ENCODE measurements around the gene LMBRD2. TPM values are rescaled to one million over a fixed set of nuclear protein-coding genes. Genes with fewer than 3 reads are reported as not detected.
A peak's percentile ranks its signal among the peaks of the same experiment; 100 is the strongest.

Gene LMBRD2
- total and polyA plus RNA-seq, 9 of the 15 experiments (the other 6 are each of a cell fraction or from before 2014, with no cell fraction given): 2.1 to 24.2 (median 10.6) TPM

GRCh38 chr5:36151434-36152323 is at the start of gene LMBRD2, which contains the start of gene SKP2 (continued):
- TF ChIP-seq JUN (IDR thresholded peaks at IDR 0.05; ENCODE audit: borderline replicate concordance, low read depth, low read length): peak; percentile 55; the same call in 1 of the 2 replicates
- no peak for TF ChIP-seq JUN (CRISPR knock-in tag; IDR thresholded peaks at IDR 0.05; ENCODE audit: borderline replicate concordance)
- TF ChIP-seq DDX20 (tag; IDR thresholded peaks at IDR 0.05; ENCODE audit: low read depth): no peak
- TF ChIP-seq ZNF766 (CRISPR knock-in tag; conservative IDR thresholded peaks at IDR 0.05): peak; percentile 88
- peak; percentile 60 for TF ChIP-seq VEZF1 (CRISPR knock-in tag; IDR thresholded peaks at IDR 0.05)
- peak; percentile 70; the same call in 1 of the 2 replicates for TF ChIP-seq MAX (CRISPR knock-in tag; IDR thresholded peaks at IDR 0.05)
- TF ChIP-seq TSC22D4 (tag; IDR thresholded peaks at IDR 0.05): no peak
- TF ChIP-seq ZNF398 (CRISPR knock-in tag; IDR thresholded peaks at IDR 0.05): no peak
- TF ChIP-seq MEF2D (tag; conservative IDR thresholded peaks at IDR 0.05; ENCODE audit: low read depth): no peak
- TF ChIP-seq MAFF (IDR thresholded peaks at IDR 0.05; ENCODE audit: low read length): no peak
- TF ChIP-seq NRF1 (conservative IDR thresholded peaks at IDR 0.05 in 1 of 2, IDR thresholded peaks at IDR 0.05 in 1 of 2): peak; percentile 90 to 91
- TF ChIP-seq ZBTB49 (CRISPR knock-in tag; IDR thresholded peaks at IDR 0.05; ENCODE audit: borderline replicate concordance): no peak
- TF ChIP-seq ZNF146 (CRISPR knock-in tag; IDR thresholded peaks at IDR 0.05; ENCODE audit: unreplicated experiment): no peak
- TF ChIP-seq MTA3 (IDR thresholded peaks at IDR 0.05; ENCODE audit: borderline replicate concordance): peak; percentile 61; the same call in 1 of the 2 replicates
- TF ChIP-seq NFIX (CRISPR knock-in tag; IDR thresholded peaks at IDR 0.05; ENCODE audit: low read depth): no peak
- peak; percentile 69; the same call in 1 of the 2 replicates for TF ChIP-seq E2F3 (CRISPR knock-in tag; IDR thresholded peaks at IDR 0.05)
- TF ChIP-seq ZBTB43 (CRISPR knock-in tag; IDR thresholded peaks at IDR 0.05): 0 out of 2 replicates have a peak, but pooled peaks have one; percentile 36
- 0 out of 2 replicates have a peak, but pooled peaks have one; percentile 4 for TF ChIP-seq RUNX1 (IDR thresholded peaks at IDR 0.05; ENCODE audit: low read depth)
- no peak for TF ChIP-seq BMI1 (IDR thresholded peaks at IDR 0.05; ENCODE audit: low read length)
- peak; percentile 78; the same call in 1 of the 2 replicates for TF ChIP-seq ZNF76 (CRISPR knock-in tag; IDR thresholded peaks at IDR 0.05; ENCODE audit: borderline replicate concordance)
